Activated CD8-positive, alpha-beta memory T cell treated with anti-CD3 and anti-CD28 coated beads for 48 hours (primary cell): Measurements from ENCODE around the gene CCDC186.
"Not testable (repeated sequence)": the region's sequence is repeated elsewhere in the genome, so short reads cannot be mapped to it uniquely, and the experiment has no call there.

Source experiments
- DNase-seq, 3 experiments: peaks; one replicate each; pipeline ENCODE4 v3.0.0-alpha.2; 2020; ENCODE audit warnings: low read depth in 2 of 3, low spot score in 2 of 3

The CCDC186 gene

DNA sequence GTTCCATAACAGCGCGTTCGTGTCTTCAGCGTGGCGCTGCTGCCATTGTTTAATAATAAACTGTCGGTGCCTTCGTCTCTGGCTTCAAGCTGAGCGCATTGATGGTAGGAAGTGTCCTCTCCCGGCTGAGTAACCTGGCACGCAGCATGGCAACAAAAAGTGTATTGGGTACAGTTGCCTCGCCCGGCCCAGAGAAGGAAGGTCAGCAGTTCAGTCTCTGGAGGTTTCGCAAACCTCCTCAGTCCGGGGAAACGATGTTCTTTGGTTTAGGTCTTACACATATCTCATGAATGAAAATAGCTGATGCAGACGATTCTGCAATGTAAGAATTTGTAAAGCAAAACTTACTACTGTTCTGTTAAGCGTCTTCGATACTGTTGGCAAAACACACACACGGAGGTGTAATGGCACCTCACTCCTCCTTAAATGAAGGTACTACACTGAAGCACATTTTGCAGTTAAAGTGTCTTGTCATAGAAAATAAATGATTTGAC is 739 bp upstream of the CCDC186 start:
- DNase-seq: no peak

DNA sequence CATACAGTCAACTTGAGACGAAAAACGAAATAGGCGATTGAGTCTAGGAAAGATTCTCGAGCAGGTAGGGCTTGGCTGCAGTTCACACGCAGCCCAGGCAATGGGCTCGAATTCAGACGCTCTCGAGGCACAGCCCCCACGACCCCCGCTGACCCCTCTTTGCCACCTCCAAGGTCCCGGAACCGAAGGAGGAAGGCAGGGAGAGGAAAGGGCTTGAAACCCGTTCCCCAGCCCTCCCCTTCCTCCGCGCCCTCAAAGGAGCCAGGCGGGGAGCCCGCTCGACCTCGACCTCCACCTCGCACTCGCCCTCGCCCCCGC is 441 bp downstream of the CCDC186 start:
- DNase-seq: no peak

DNA sequence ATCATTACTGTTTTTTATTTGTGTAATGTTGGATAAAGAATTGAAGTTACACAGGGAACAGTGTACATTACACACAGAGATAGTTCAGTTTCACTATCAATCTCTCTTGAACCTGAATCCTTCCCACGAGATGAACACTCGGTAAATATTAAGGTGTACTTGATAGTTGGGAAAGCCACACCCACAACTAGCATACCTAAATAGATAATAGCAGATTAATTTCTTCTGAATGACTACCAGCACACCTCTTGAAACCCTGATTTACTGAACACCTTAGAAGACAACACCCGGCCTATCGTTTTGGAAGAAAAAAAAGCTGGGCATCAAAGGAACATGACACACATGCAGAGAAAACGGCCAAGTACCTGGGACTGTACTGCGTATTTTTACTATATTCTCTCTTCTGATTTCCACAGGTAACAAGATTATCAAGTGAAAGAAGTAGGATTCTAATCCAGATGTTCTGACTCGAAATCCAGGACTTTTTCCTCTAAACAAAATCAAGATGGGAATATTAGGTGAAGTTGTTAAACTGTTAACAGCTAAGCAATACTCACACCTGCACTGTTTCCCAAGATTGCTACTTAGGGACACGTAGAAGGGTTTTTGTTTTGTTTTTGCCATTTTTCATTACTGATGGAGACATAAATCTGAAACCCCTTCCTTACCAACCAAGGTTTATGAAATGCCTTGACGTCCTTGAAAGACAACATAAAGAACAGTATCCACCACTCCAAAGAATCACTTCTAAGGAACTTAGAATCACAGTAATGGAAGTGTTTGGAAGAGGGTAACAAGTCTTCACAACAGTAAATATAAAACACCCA is 1.0 kb downstream of the CCDC186 start:
- no peak for DNase-seq

DNA sequence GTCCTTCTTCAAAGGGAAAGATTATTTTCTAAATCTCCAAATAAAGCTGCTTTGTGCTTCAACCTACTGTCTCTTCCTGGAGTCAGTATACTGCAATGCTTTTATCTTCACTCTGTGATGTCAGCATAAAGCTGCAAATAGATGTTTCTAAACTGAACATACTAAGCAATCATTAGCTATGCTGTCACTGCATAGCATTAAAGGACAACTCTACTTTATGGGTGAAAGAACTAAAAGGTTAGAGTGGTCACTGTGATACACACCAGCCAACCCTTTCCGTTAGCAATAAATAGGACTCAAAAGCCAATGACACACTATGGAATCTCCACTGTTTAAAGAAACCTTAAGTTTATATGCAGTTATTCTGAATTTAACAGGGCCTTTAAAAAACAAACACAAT is 1.8 kb downstream of the CCDC186 start:
- DNase-seq: no peak

DNA sequence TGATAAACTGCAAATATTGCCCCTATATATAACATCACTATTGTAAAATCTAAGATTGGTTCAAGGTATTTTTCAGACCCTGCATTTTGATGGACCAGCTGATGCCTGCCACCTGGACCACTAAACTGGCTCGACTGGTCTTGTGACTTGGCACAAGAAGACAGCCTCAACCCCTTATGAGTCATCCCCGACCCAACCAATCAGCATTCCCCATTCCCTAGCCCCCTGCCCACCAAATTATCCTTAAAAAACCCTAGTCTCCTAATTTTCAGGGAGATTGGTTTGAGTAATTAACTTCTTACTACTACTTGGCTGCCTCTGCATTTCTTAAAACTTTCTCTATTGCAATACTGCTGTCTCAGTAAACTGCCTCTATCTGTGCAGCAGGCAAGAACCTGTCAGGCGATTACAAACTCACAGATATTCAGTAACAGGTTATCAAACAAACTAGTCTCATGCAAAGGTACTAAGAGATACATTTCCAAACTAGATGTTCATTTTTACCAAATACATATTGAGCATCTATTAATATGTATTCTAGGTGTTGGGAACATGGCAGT is 5.5 kb downstream of the CCDC186 start:
- DNase-seq: no peak

DNA sequence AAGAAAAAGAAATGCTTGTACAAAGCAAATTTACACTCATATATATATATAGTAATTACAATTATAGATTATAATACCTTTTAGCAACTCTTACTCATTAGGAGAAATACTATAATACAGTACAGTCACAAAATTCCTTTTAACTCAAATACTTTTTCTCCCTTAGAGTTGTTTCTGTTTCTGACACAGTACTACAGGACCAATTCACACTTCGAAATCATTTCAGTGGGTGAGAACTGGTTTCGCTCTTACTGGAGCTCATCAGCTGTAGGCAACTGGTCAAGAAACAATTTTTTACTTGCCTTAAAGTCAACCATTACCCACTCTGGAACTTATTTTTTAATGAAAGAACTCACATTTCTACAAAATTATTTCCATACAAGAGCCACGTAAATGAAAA is 6.0 kb downstream of the CCDC186 start:
- DNase-seq: no peak

DNA sequence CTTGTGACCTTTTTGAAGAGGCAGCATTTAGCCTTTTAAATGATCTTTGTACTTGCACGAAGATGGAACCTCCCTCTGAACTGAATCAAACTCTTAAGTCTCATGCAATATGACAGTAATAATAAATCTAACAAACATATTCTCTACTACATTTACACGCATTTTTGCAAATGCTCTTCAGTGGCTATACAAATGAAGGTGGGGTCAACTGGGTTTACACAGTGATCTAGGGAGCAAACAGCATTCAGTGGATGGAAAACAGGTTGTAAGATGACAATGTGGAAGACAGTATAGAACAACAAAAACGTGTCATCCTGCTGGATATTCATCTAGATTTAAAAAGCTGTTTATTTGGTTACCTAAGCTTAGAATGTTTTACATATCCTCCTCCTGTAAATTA is 7.5 kb downstream of the CCDC186 start:
- no peak for DNase-seq

DNA sequence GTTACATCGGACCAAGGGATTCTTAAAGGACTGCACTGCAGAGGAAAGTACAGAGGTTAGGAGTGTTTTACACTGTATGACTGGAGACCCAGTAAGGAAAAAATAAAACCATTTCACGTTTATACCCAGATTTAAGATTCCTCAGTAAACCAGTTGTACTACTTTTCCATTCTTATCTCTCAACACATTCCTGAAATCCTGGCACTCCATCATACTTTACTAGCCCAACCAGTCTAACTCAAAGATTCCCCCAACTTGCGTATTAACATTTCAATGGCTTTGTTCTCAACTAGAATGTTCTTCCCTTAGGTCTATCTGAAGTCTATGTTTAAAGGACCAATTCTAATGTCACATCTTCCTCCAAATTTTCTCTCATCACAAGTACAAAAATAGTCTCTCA is 8.0 kb downstream of the CCDC186 start:
- DNase-seq: no peak

DNA sequence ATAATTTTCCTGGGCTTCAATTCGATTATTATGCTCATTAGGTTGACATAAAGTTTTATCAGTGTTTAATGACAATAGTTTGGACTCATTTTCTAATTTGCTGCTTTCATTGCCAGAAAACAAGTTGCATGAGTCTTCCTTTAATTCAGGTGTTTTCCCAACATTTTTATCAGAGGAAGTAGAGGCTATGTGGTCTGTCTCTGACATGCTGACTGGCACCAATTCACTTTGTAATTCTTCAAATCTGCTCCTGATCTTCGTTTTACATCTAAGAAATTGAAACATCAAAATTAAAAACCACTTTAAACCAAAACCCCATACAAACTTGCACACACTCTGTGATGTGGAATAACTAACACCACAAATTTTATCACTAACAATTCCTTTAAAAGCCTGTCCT is 10.9 kb downstream of the CCDC186 start:
- no peak for DNase-seq

DNA sequence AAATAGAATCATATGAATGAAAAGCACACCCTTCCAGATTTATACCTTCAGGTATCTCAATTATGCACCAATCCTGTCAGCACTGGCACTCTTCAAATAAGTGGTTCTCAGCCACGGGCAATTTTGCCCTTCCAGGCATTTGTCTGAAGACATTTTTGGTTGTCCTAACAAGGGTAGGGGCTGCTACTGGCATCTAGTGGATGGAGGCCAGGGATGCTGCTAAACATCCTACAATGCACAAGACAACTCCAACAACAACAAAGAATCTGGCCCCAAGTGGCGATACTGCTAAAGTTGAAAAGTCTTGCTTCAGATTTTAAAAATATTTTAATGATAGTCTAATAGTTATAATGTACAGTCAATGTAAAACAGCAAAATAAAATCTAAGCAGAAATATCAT is 16.1 kb downstream of the CCDC186 start:
- DNase-seq: no peak

DNA sequence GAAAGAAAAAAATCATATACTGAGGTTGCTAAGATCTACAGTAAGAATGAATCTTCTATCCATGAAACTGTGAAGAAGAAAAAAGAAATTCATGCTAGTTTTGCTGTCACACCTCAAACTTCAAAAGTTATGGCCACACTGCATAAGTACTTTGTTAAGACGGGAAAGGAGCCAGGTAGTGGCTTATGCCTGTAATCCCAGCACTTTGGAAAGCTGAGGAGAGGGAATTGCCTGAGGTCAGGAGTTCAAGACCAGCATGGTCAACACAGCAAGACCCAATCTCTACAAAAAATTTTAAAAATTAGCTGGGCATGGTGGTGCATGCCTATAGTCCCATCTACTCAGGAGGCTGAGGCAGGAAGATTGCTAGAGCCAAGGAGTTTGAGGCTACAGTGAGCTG is 22.1 kb downstream of the CCDC186 start:
- DNase-seq: no peak

DNA sequence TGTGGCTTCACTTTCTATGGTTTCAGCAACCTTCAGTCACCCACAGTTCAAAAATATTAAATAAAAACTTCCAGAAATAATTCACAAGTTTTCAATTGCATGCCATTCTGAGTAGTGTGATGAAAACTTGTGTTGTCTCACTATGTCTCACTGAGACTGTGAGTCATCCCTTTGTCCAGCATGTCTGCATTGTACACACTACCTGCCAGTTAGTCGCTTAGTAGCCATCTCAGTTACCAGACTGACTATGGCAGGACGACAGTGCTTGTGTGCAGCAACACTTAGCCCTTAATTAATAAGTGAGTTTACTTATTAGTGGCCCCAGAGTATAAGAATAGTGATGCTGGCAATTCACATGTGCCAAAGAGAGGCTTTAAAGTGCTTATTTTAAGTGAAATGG is 22.5 kb downstream of the CCDC186 start:
- DNase-seq: no peak

DNA sequence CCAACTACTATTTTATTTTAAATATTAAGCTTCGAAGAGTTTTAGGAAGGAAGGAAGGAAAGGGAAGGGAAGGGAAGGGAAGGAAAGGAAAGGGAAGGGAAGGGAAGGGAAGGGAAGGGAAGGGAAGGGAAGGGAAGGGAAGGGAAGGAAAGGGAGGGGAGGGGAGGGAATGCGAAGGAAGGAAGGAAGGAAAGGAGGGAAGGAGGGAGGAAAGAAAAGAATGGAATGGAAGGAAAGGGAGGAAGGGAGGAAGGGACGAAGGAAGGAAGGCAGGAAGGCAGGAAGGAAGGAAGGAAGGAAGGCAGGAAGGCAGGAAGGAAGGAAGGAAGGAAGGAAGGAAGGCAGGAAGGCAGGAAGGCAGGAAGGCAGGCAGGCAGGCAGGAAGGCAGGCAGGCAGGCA is 24.5 kb downstream of the CCDC186 start:
- not testable (repeated sequence) for DNase-seq

DNA sequence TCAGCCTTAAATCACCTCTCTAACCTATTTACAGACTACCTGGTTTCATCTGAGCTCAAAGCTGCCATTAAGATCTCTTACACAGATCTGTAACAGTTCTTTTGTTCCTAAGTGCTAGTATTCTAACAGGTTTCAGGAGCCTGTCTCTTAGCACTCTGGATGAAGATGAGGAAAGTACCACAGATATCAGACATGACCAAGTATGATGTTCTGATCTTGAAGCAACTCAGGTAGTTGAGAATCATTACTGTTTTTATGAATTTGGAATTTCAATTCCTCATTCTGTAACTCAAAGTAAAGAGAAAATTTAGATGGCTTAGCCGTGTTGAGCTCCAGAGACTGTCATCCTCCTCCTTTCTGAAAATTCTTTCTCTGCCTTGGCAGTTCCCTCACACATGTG is 30.8 kb downstream of the CCDC186 start:
- no peak for DNase-seq

DNA sequence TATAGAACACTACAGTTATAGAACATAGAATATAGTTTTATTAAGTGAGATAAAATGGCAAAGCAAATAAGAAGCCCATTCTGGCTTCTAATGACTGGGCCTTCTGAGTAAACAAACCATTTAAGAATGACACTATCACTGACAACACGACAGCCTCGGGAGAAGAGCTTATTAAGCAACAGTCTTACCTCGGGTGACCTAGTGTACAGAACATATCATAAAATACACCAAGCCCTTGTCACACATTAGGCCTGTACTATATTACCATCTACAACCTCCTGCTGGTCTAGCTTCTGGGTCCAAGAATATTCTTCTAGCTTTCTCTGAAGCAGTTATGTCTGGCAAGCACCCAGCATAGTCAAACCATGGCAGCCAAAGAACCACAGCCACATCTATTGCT is 32.0 kb downstream of the CCDC186 start:
- no peak for DNase-seq

DNA sequence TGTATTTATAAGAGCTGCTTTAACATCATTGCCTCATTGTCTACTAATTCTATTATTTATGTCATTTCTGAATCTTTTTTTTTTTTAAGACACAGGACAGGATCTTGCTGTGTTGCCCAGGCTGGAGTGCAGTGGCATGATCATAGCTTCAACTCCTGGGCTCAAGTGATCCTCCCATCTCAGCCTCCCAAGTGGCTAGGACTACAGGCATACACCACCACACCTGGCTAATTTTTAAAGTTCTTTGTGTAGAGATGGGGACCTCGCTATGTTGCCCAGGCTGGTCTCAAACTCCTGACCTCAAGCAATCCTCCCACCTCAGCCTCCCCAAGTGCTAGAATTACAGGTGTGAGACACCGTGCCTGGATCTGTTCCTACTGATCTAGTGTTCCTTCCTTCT is 33.2 kb downstream of the CCDC186 start:
- not testable (repeated sequence) for DNase-seq

DNA sequence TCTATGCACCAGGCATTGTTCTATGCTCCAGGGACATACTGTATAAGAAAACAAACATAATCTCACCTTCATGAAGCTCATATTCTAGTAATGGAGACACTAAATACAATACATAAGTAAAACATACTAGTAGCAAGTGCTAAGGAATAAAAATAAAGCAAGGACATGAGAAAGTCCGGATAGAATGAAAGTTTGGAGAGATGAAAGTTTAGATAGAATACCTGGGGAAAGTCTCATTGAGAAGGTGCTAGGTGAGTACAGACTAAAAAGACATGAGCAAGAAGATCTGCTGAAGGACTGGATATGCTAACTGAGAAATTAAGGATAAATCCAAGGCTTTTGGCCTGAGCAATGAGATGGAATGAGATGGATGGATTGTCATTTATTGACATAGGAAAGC is 34.0 kb downstream of the CCDC186 start:
- no peak for DNase-seq

DNA sequence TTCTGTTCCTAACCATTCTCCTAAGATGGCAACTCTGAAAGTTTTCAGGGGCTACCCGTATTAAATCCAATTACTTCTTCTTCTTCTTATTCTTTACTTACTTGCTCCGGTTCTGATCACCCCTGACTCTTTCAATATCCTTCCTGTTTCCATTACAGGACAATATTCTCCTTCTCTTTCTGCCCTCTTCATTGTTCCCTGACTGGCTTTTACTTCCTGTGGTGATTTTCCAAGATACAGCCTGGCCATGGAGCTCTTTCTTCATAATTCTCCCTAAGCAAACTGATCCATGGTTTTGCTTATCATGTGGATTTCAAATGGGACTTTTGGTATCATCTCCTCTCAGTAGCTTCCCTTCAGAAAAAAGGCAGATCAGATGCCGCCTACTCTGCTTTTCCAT is 35.4 kb downstream of the CCDC186 start:
- no peak for DNase-seq

DNA sequence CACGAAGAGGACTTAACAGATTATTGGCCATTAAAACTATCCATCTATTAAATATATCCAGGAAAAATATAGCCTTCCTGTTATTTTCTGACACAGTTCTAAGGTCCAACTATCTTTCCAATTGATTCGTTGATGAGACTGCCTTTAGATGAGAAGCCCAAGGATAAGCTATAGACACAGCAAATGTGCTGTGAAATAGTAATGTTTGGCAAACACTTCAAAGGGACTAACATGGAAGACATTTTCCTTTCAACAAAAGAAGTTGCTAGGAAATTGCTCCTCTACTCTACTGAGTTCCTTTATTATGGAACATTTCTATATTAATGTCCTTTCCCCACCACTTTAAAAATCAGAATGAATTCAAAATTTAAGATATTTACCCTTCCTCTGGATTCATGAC is 38.5 kb downstream of the CCDC186 start:
- no peak for DNase-seq

DNA sequence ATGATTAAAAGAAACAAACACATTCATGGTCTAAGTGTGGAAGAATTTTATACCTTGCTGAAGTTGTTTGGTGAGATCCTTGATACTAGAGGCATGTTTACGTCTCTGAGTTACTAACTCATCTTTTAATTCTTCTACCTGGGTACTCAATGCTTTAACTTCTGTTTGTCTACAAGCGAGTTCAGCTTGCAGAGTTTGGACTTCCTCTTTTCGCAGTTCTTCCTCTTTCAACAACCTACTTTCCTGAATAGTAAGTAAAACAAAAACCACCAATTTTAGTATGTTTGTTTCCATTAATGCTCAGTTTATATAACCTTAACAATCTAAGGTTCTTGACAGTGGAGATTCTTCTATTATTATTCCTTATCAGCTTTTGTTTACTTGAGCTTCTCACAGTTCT is 42.9 kb downstream of the CCDC186 start:
- no peak for DNase-seq

DNA sequence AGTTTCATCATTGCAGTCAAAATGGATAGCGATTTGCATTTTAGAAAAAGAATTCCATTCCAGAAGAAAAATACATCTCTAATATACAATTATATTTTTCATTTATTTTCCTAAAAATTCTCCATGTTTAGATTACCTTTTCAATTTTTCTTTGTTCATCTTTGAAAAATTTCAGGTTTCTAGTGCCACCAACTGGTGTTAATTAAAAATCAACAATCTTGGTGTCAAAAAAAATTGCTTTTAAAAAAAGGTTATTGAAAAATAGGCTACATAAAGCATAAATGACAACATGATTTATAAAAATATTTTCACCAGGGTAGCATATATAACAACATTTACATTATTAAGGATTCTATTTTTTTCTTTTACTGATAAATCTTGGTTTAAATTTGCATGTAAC is 53.0 kb downstream of the CCDC186 start:
- no peak for DNase-seq

DNA sequence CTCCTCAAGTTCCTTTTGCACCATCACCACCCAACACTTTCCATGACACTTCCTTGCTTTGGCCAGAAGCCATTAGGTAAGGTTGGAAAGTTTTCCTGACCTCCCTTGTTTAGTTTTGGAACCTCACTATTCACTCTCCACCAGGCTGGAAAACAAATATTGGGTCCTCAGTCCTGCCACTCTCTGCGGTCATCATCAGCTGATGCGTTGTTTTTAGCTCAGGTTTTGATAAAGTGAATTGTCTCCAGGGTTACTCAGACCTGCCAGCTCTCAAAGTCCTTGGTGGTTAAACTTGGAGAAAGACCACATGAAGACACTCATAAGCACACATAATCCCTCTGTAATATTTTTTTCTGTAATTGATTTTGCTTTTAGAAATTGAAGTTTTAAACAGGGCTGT is 55.5 kb downstream of the CCDC186 start:
- DNase-seq: no peak

DNA sequence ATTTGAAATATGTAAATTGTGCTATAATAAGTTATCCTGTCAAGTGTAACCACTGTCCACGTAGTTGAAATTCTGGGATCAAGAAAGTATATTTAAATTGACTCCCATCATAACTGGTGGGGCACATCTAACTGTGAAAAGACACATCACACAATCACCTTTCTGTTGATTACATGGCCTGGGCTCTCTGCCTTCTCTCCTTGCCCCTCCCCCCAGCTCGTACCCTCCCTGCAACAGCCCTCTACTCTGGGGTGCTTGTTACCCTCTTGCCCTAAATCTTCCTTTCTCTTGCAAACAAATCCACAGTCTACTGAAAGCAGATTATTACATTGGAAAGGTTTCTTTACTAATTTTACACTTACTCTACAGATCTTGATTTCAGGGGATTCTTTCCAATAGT is 56.3 kb downstream of the CCDC186 start:
- no peak for DNase-seq
